Nephron progenitor cell (in vitro differentiated cells): Measurements from ENCODE around the gene CDC14A.

Experiments used
- DNase-seq: peaks from one replicate; pipeline ENCODE4 v3.0.0; 2021
- H3K27ac Mint-ChIP-seq: 2 replicates; pipeline ENCODE4 v1.8.0; 2021; ENCODE audit warnings: mild to moderate bottlenecking, moderate library complexity, mixed read lengths
- H3K27me3 Mint-ChIP-seq: 2 replicates; pipeline ENCODE4 v1.8.0; 2021; ENCODE audit warnings: mild to moderate bottlenecking, low read depth, mixed read lengths; ENCODE audit not compliant: poor library complexity
- H3K36me3 Mint-ChIP-seq: 2 replicates; pipeline ENCODE4 v1.8.0; 2021; ENCODE audit warnings: low read depth, mixed read lengths
- H3K4me1 Mint-ChIP-seq: 2 replicates; pipeline ENCODE4 v1.8.0; 2021; ENCODE audit warnings: mixed read lengths
- H3K4me3 Mint-ChIP-seq: 2 replicates; pipeline ENCODE4 v1.8.0; 2021; ENCODE audit warnings: mild to moderate bottlenecking, moderate library complexity, mixed read lengths
- H3K9me3 Mint-ChIP-seq: 2 replicates; pipeline ENCODE4 v1.8.0; 2021; ENCODE audit warnings: mild to moderate bottlenecking, moderate library complexity, mixed read lengths
- TF ChIP-seq, protein P1 (sequence below): fragments of 200-600 bp; sonication (generic); IDR thresholded peaks from 2 replicates; pipeline ENCODE4 v1.5.0; 2021; ENCODE audit warnings: antibody characterized with exemption

CDC14A gene

GRCh38 chr1:100377590-100378361, 25.5 kb downstream of the CDC14A start:
- no peaks in the 10 kb centered on the region for H3K27me3 Mint-ChIP-seq
- no peak overlapping the region for H3K27ac Mint-ChIP-seq
- H3K4me1 Mint-ChIP-seq = peaks cover 6% of the 10 kb centered on the region
- no peak for DNase-seq
- TF ChIP-seq, protein P1, sequence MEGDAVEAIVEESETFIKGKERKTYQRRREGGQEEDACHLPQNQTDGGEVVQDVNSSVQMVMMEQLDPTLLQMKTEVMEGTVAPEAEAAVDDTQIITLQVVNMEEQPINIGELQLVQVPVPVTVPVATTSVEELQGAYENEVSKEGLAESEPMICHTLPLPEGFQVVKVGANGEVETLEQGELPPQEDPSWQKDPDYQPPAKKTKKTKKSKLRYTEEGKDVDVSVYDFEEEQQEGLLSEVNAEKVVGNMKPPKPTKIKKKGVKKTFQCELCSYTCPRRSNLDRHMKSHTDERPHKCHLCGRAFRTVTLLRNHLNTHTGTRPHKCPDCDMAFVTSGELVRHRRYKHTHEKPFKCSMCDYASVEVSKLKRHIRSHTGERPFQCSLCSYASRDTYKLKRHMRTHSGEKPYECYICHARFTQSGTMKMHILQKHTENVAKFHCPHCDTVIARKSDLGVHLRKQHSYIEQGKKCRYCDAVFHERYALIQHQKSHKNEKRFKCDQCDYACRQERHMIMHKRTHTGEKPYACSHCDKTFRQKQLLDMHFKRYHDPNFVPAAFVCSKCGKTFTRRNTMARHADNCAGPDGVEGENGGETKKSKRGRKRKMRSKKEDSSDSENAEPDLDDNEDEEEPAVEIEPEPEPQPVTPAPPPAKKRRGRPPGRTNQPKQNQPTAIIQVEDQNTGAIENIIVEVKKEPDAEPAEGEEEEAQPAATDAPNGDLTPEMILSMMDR = no peak
- peaks cover 20% of the 10 kb centered on the region for H3K9me3 Mint-ChIP-seq
- H3K36me3 Mint-ChIP-seq = peaks cover 47% of the 10 kb centered on the region
- no peak overlapping the region for H3K4me3 Mint-ChIP-seq

- Mint-ChIP-seq H3K27ac (no peak overlapping the region), H3K4me1 (peaks cover 6% of the 10 kb centered on the region), H3K9me3 (peaks cover 11% of the 10 kb centered on the region), H3K36me3 (peaks cover 35% of the 10 kb centered on the region), H3K4me3 (no peak overlapping the region), H3K27me3 (no peaks in the 10 kb centered on the region)
- TF ChIP-seq, protein P1 = no peak
- no peak for DNase-seq
Measured at GRCh38 chr1:100378956-100379355, 26.6 kb downstream of the CDC14A start.

GRCh38 chr1:100380635-100381034, 28.3 kb downstream of the CDC14A start:
- Mint-ChIP-seq H3K4me3 (no peak overlapping the region), H3K27me3 (no peaks in the 10 kb centered on the region), H3K36me3 (peaks cover 23% of the 10 kb centered on the region), H3K4me1 (peaks cover 10% of the 10 kb centered on the region), H3K27ac (peak overlapping the region; percentile 86), H3K9me3 (no peaks in the 10 kb centered on the region)
- no peak for DNase-seq
- TF ChIP-seq, protein P1 = no peak

DNA sequence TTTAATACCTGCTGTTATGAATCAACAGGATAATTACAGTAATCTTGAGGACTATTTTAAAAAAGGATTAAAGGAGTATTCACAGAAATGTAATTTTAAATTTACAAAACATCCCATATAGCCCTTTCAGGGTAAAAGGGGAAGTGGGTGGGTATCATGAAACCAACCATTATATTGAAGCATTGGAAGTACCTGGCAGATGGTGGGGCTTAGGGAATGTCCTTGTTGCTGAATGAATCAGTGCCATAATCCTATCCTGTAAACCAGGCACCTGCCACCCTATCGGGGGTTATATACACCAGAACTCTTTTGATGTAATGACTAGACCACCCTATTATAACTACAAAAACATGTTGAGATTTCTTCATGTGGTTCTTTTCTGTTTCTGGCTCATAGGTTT, 30.4 kb downstream of the CDC14A start:
- peaks cover 24% of the 10 kb centered on the region for H3K4me1 Mint-ChIP-seq
- H3K36me3 Mint-ChIP-seq = peaks cover 16% of the 10 kb centered on the region
- H3K4me3 Mint-ChIP-seq = no peak overlapping the region
- no peak for DNase-seq
- no peaks in the 10 kb centered on the region for H3K27me3 Mint-ChIP-seq
- TF ChIP-seq, protein P1 = no peak
- no peak overlapping the region for H3K27ac Mint-ChIP-seq
- no peaks in the 10 kb centered on the region for H3K9me3 Mint-ChIP-seq

DNA sequence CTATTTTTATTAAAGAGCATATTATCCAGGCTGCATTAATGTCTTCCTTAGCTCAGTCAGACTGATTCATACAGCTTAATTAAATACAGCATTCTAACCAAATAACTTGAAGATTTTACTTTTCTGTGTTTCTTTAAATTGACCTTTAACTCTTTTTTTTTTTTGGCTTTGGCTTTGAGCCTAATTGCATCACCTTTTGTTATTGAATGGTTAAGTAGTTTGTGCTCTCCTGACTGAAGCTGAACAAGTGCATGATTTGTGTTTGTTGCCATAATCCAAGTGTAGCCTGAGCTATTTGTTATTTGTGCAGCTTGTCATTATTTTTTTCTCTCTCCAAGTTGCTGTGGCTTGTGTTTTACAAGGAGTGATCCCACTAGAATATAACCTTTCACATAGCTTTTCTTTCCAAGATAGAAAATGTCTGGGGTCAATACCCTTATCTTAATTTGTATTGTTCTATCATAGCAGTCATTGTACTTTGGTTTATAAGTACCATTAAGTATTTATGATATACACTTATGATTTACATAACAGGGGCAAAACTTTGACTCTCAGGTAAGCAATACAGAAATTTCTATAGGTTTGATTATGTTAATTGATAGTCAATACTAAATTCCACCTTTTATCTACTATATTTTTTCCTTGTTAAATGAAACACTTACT, 31.6 kb downstream of the CDC14A start:
- Mint-ChIP-seq H3K9me3 (no peaks in the 10 kb centered on the region), H3K4me3 (no peak overlapping the region), H3K4me1 (peaks cover 29% of the 10 kb centered on the region), H3K27ac (no peak overlapping the region), H3K27me3 (no peaks in the 10 kb centered on the region), H3K36me3 (peaks cover 12% of the 10 kb centered on the region)
- TF ChIP-seq, protein P1 = no peak
- no peak for DNase-seq
